Activated naive CD8-positive, alpha-beta T cell (primary cell): ENCODE results near the gene CYTH1.

Experiments
- H3K27ac Mint-ChIP-seq: one replicate; pipeline ENCODE4 v1.8.0; 2021; ENCODE audit warnings: mixed read lengths
- H3K27me3 Mint-ChIP-seq: one replicate; pipeline ENCODE4 v1.8.0; 2021; ENCODE audit warnings: mixed read lengths
- H3K36me3 Mint-ChIP-seq: one replicate; pipeline ENCODE4 v1.8.0; 2021; ENCODE audit warnings: mixed read lengths
- H3K4me1 Mint-ChIP-seq: one replicate; pipeline ENCODE4 v1.8.0; 2021; ENCODE audit warnings: low read depth, mixed read lengths
- H3K4me3 Mint-ChIP-seq: one replicate; pipeline ENCODE4 v1.8.0; 2021; ENCODE audit warnings: mild to moderate bottlenecking, mixed read lengths
- H3K9me3 Mint-ChIP-seq: one replicate; pipeline ENCODE4 v1.8.0; 2021; ENCODE audit warnings: low read depth, mixed read lengths

The CYTH1 gene

GRCh38 chr17:78641243-78641642, 140.8 kb downstream of the CYTH1 start:
- H3K27ac Mint-ChIP-seq, result no peak overlapping the region
- H3K36me3 Mint-ChIP-seq, result peaks cover 2% of the 10 kb centered on the region
- no peak overlapping the region for H3K4me3 Mint-ChIP-seq
- H3K4me1 Mint-ChIP-seq, result peaks cover 12% of the 10 kb centered on the region
- H3K27me3 Mint-ChIP-seq, result no peaks in the 10 kb centered on the region
- no peaks in the 10 kb centered on the region for H3K9me3 Mint-ChIP-seq

DNA sequence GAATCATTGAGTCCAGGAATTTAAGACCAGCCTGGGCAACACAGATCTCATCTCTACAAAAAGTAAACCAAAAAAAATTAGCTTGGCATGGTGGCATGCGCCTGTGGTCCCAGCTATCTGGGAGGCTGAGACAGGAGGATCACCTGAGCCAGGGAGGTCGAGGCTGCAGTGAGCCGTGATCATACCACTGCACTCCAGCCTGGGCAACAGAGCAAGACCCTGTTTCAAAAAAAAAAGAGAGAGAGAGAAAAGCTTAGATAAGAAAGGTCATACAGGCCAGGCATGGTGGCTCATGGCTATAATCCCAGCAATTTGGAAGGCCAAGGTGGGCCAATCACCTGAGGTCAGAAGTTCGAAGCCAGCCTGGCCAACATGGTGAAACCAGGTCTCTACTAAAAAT, 141.4 kb downstream of the CYTH1 start:
- Mint-ChIP-seq H3K27ac (no peak overlapping the region), H3K4me3 (no peak overlapping the region), H3K36me3 (peaks cover 2% of the 10 kb centered on the region), H3K27me3 (no peaks in the 10 kb centered on the region), H3K9me3 (no peaks in the 10 kb centered on the region), H3K4me1 (peaks cover 7% of the 10 kb centered on the region)

GRCh38 chr17:78637643-78638420, 144.2 kb downstream of the CYTH1 start:
- Mint-ChIP-seq H3K4me1 (peaks cover 3% of the 10 kb centered on the region), H3K36me3 (peaks cover 2% of the 10 kb centered on the region), H3K27ac (no peak overlapping the region), H3K9me3 (no peaks in the 10 kb centered on the region), H3K4me3 (no peak overlapping the region), H3K27me3 (no peaks in the 10 kb centered on the region)

- peaks cover 3% of the 10 kb centered on the region for H3K4me1 Mint-ChIP-seq
- peaks cover 2% of the 10 kb centered on the region for H3K36me3 Mint-ChIP-seq
- no peak overlapping the region for H3K4me3 Mint-ChIP-seq
- no peak overlapping the region for H3K27ac Mint-ChIP-seq
- H3K9me3 Mint-ChIP-seq, result no peaks in the 10 kb centered on the region
- no peaks in the 10 kb centered on the region for H3K27me3 Mint-ChIP-seq
Observed at GRCh38 chr17:78637146-78637545, 144.9 kb downstream of the CYTH1 start.

- Mint-ChIP-seq H3K4me1 (peaks cover 9% of the 10 kb centered on the region), H3K27me3 (no peaks in the 10 kb centered on the region), H3K9me3 (no peaks in the 10 kb centered on the region), H3K36me3 (peaks cover 2% of the 10 kb centered on the region), H3K27ac (no peak overlapping the region), H3K4me3 (no peak overlapping the region)
Observed at GRCh38 chr17:78634154-78634553, 147.9 kb downstream of the CYTH1 start.

- H3K27me3 Mint-ChIP-seq, result no peaks in the 10 kb centered on the region
- H3K9me3 Mint-ChIP-seq, result no peaks in the 10 kb centered on the region
- peaks cover 7% of the 10 kb centered on the region for H3K4me1 Mint-ChIP-seq
- H3K36me3 Mint-ChIP-seq, result no peaks in the 10 kb centered on the region
- no peak overlapping the region for H3K4me3 Mint-ChIP-seq
- H3K27ac Mint-ChIP-seq, result no peak overlapping the region
Observed at GRCh38 chr17:78629436-78629995, 152.6 kb downstream of the CYTH1 start.

DNA sequence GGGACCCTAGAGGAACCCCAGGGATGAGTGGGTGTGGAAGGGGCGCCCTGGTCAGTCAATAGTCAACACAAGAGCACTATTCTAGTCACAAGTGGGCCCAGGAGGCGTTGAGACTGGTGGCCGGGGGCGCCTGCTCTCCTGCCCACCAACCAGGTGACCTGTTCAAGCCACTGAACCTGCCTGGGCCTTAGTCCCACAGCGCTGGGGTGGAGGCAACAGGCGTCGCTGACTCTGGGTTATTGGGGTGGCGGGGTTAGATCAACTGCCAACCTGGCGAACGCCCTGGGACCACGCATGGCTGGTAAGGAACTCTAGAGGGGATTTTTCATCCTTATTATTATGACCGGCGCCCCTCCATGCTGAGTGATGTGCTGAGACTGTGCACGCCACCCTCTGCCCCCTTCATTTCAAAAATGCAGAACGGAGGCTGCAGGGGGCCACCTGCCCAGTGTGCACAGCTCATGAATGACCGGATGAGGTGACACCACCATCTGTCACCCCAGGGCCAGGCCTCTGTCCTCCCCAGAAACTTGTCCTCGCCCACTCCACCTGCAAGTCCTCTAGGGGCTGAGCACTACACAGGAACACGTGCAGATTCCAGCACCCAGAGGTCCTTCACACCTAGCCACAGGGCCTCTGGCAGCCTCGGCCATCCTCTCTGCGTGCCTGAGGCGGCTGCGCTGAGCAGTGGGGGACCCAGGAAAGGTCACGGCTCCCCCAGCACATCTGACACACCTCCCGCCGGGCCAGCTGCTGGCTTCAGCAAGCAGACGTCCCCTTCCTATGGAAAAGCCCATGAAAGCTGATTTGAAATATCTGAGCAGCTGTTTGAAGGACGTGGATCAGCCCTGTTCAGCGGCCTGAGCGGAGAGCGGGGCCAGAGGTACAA, 153.3 kb downstream of the CYTH1 start:
- Mint-ChIP-seq H3K9me3 (no peaks in the 10 kb centered on the region), H3K4me3 (no peak overlapping the region), H3K4me1 (peaks cover 7% of the 10 kb centered on the region), H3K36me3 (no peaks in the 10 kb centered on the region), H3K27me3 (no peaks in the 10 kb centered on the region), H3K27ac (no peak overlapping the region)

GRCh38 chr17:78624324-78625151, 157.5 kb downstream of the CYTH1 start:
- no peaks in the 10 kb centered on the region for H3K36me3 Mint-ChIP-seq

More at GRCh38 chr17:78624324-78625151, 157.5 kb downstream of the CYTH1 start:
- Mint-ChIP-seq H3K4me1 (no peaks in the 10 kb centered on the region), H3K27me3 (no peaks in the 10 kb centered on the region), H3K4me3 (no peak overlapping the region), H3K27ac (no peak overlapping the region), H3K9me3 (no peaks in the 10 kb centered on the region)
